K562 (cell line): ENCODE measurements around the gene PTPMT1. TPM values are rescaled to one million over a fixed set of nuclear protein-coding genes. Genes with fewer than 3 reads are reported as not detected.

ENCODE experiments used
- CEBPZ ChIP-seq: fragments of 150-350 bp; IDR thresholded peaks from 2 replicates; pipeline ENCODE4 v1.6.1; 2014; ENCODE audit warnings: low read depth, mild to moderate bottlenecking, low read length, borderline replicate concordance
- CGGBP1 ChIP-seq: fragments of 250-450 bp; sonication (Bioruptor Pico); IDR thresholded peaks from 2 replicates; pipeline ENCODE4 v1.9.0; 2021; ENCODE audit warnings: mild to moderate bottlenecking
- COPS2 ChIP-seq: fragments of 450-650 bp; conservative IDR thresholded peaks from 2 replicates; pipeline ENCODE4 v1.6.1; 2016; ENCODE audit warnings: mild to moderate bottlenecking, moderate library complexity
- CREBBP ChIP-seq: IDR thresholded peaks from one replicate; pipeline ENCODE4 v1.6.1; 2012; ENCODE audit warnings: low read depth, mild to moderate bottlenecking, control low read depth, inconsistent platforms, low read length
- CTCFL ChIP-seq: IDR thresholded peaks from 2 replicates; pipeline ENCODE4 v1.6.1; 2011; ENCODE audit warnings: borderline replicate concordance, low read depth, mild to moderate bottlenecking, moderate library complexity, low read length; ENCODE audit not compliant: insufficient read depth, poor library complexity, severe bottlenecking
- FOXK1 ChIP-seq: sonication (generic); formaldehyde crosslinking; IDR thresholded peaks from 2 replicates; pipeline ENCODE4 v1.8.0; 2022; ENCODE audit warnings: missing genetic modification reagents, mild to moderate bottlenecking, borderline replicate concordance
- GATAD2B ChIP-seq: fragments of 450-650 bp; IDR thresholded peaks from 2 replicates; pipeline ENCODE4 v1.6.1; 2017; ENCODE audit warnings: mild to moderate bottlenecking, borderline replicate concordance
- MAX ChIP-seq: sonication (generic); formaldehyde crosslinking; IDR thresholded peaks from 2 replicates; pipeline ENCODE4 v1.9.0; 2022; ENCODE audit warnings: mild to moderate bottlenecking, missing genetic modification reagents
- PHB2 ChIP-seq: fragments of 450-650 bp; IDR thresholded peaks from 2 replicates; pipeline ENCODE4 v1.6.1; 2017; ENCODE audit warnings: low read depth
- PREB ChIP-seq: sonication (generic); formaldehyde crosslinking; IDR thresholded peaks from 2 replicates; pipeline ENCODE4 v1.8.1; 2023; ENCODE audit warnings: mild to moderate bottlenecking, missing genetic modification reagents
- RAD21 ChIP-seq, 2 experiments: fragments of 250-450 bp in 1 of 2; fragments of 450-650 bp in 1 of 2; sonication (Bioruptor Pico) in 1 of 2; formaldehyde crosslinking in 1 of 2; IDR thresholded peaks in 1 of 2; conservative IDR thresholded peaks in 1 of 2; 2 replicates each; pipeline versions ENCODE4 v1.4.0 to v1.8.0; 2020 to 2022; ENCODE audit warnings: mild to moderate bottlenecking in 2 of 2, moderate library complexity in 1 of 2
- SAFB ChIP-seq: fragments of 200-400 bp; formaldehyde crosslinking; IDR thresholded peaks from 2 replicates; pipeline ENCODE4 v1.6.1; 2017; ENCODE audit warnings: low read depth, low read length, borderline replicate concordance
- TBL1XR1 ChIP-seq, 2 experiments: IDR thresholded peaks; 2 replicates each; pipeline ENCODE4 v1.6.1; 2012; ENCODE audit warnings: improper control_type of control experiment in 2 of 2, low read length in 2 of 2, mild to moderate bottlenecking in 1 of 2
- TCF7L2 ChIP-seq: fragments of 150-350 bp; IDR thresholded peaks from 2 replicates; pipeline ENCODE4 v1.6.1; 2016; ENCODE audit warnings: low read depth, mild to moderate bottlenecking, low read length, moderate library complexity
- WHSC1 ChIP-seq: IDR thresholded peaks from one replicate; pipeline ENCODE4 v1.6.1; 2012; ENCODE audit warnings: low read length, control low read depth, inconsistent platforms
- ZNF232 ChIP-seq: sonication (generic); formaldehyde crosslinking; IDR thresholded peaks from 2 replicates; pipeline ENCODE4 v1.8.0; 2022; ENCODE audit warnings: mild to moderate bottlenecking, missing genetic modification reagents
- ZNF316 ChIP-seq: fragments of 450-650 bp; IDR thresholded peaks from 2 replicates; pipeline ENCODE4 v1.6.1; 2016
- polyA plus RNA-seq, 8 experiments: library from polyadenylated mRNA; depleted of rRNA in 4 of 8; stranded (reverse) in 5 of 8; unstranded in 3 of 8; fragments of >200 nt; fragmentation: Nextera tagmentation in 2 of 8; fragmentation: Illumina TruSeq in 1 of 8; extraction: Ambion mirVana in 2 of 8; extraction: Trizol in 1 of 8; gene quantifications; 2 replicates each; pipeline versions ENCODE4 v1.2.1 to v1.2.3, GENCODE V29; 2011 to 2014; ENCODE audit warnings: inconsistent platforms in 1 of 8, missing spikeins in 1 of 8
- total RNA-seq, 7 experiments: library from RNA; depleted of rRNA in 6 of 7; stranded (reverse); fragments of >200 nt in 6 of 7; fragmentation: Illumina TruSeq in 2 of 7; extraction: Trizol in 2 of 7; gene quantifications; 2 replicates each; pipeline versions ENCODE4 v1.2.1 to v1.2.3, GENCODE V29; 2011 to 2021; ENCODE audit warnings: low replicate concordance in 1 of 7

PTPMT1 gene
- total and polyA plus RNA-seq, 9 of the 15 experiments (the other 6 are each of a cell fraction or from before 2014, with no cell fraction given) = 10.4 to 140 (median 67.2) TPM

- TF ChIP-seq CTCFL (no peak), WHSC1 (no peak), COPS2 (no peak), MAX (CRISPR knock-in tag) (peak; percentile 64), TBL1XR1 (IDR thresholded peaks at IDR 0.05; ENCODE audit: low read length in 2 of 2) (peak in 1 of 2 experiments; percentile 85; a peak in 2 of 4 replicates), FOXK1 (CRISPR knock-in tag) (peak; percentile 24; the same call in 1 of the 2 replicates), TCF7L2 (no peak), ZNF232 (CRISPR knock-in tag) (0 out of 2 replicates have a peak, but pooled peaks have one; percentile 39), CREBBP (no peak), RAD21 (CRISPR knock-in tag; conservative IDR thresholded peaks at IDR 0.05 in 1 of 2, IDR thresholded peaks at IDR 0.05 in 1 of 2) (peak in 1 of 2 experiments; percentile 12; a peak in 1 of 4 replicates), PHB2 (no peak), ZNF316 (0 out of 2 replicates have a peak, but pooled peaks have one; percentile 9), PREB (peak; percentile 90), CGGBP1 (CRISPR knock-in tag) (peak; percentile 83; the same call in 1 of the 2 replicates), CEBPZ (no peak), GATAD2B (peak; percentile 38; the same call in 1 of the 2 replicates), SAFB (no peak)
These were observed 13.4 kb downstream of the PTPMT1 start, which contains the start of the genes KBTBD4 and NDUFS3 (continued) for GRCh38 chr11:47578524-47579494.
